Astrocyte (in vitro differentiated cells and primary cell): Measurements from ENCODE around the gene AREG. TPM values are rescaled to one million over a fixed set of nuclear protein-coding genes. Genes with fewer than 3 reads are reported as not detected.

Source experiments
- DNase-seq: peaks from one replicate; pipeline ENCODE4 v3.0.0-alpha.2; 2010; ENCODE audit warnings: low read depth
- FAIRE-seq: peaks from 2 replicates; lab custom pipeline; 2011; peaks lifted over from hg19 to GRCh38; lab: Jason Lieb, UNC
- H2AFZ ChIP-seq: 2 replicates; pipeline ENCODE4 v1.6.0; 2012; ENCODE audit warnings: low read depth, low read length, inconsistent platforms
- H3K27ac ChIP-seq: 2 replicates; pipeline ENCODE4 v1.5.1; 2011; ENCODE audit warnings: low read depth, low read length, inconsistent platforms
- H3K27me3 ChIP-seq: 2 replicates; pipeline ENCODE4 v1.6.0; 2011; ENCODE audit warnings: low read length, inconsistent platforms; ENCODE audit not compliant: insufficient read depth
- H3K36me3 ChIP-seq: 2 replicates; pipeline ENCODE4 v1.5.1; 2011; ENCODE audit warnings: low read length, inconsistent platforms; ENCODE audit not compliant: insufficient read depth
- H3K4me1 ChIP-seq: 2 replicates; pipeline ENCODE4 v1.5.1; 2011; ENCODE audit warnings: low read length, inconsistent platforms; ENCODE audit not compliant: insufficient read depth
- H3K4me2 ChIP-seq: 2 replicates; pipeline ENCODE4 v1.6.0; 2012; ENCODE audit warnings: low read length, inconsistent platforms
- H3K4me3 ChIP-seq: 2 replicates; pipeline ENCODE4 v1.5.1; 2011; ENCODE audit warnings: low read depth, mild to moderate bottlenecking, low read length, inconsistent platforms; ENCODE audit not compliant: insufficient read depth
- H3K79me2 ChIP-seq: 2 replicates; pipeline ENCODE4 v1.6.0; 2012; ENCODE audit warnings: mild to moderate bottlenecking, low read length, inconsistent platforms; ENCODE audit not compliant: insufficient read depth
- H3K9ac ChIP-seq: 2 replicates; pipeline ENCODE4 v1.6.0; 2012; ENCODE audit warnings: mild to moderate bottlenecking, low read length, inconsistent platforms
- H3K9me3 ChIP-seq: 2 replicates; pipeline ENCODE4 v1.5.1; 2012; ENCODE audit warnings: low read depth, mild to moderate bottlenecking, low read length, inconsistent platforms; ENCODE audit not compliant: insufficient read depth
- H4K20me1 ChIP-seq: 2 replicates; pipeline ENCODE4 v1.6.0; 2012; ENCODE audit warnings: low read length, inconsistent platforms; ENCODE audit not compliant: insufficient read depth
- H3K27ac Mint-ChIP-seq: one replicate; pipeline ENCODE4 v1.8.0; 2021; ENCODE audit warnings: mild to moderate bottlenecking, mixed read lengths; ENCODE audit not compliant: unreplicated experiment
- H3K27me3 Mint-ChIP-seq: one replicate; pipeline ENCODE4 v1.8.0; 2021; ENCODE audit warnings: low read depth, mixed read lengths; ENCODE audit not compliant: unreplicated experiment
- H3K36me3 Mint-ChIP-seq: one replicate; pipeline ENCODE4 v1.8.0; 2021; ENCODE audit warnings: low read depth, mixed read lengths; ENCODE audit not compliant: unreplicated experiment
- H3K4me1 Mint-ChIP-seq: one replicate; pipeline ENCODE4 v1.8.0; 2021; ENCODE audit warnings: low read depth, mixed read lengths; ENCODE audit not compliant: unreplicated experiment
- H3K4me3 Mint-ChIP-seq: one replicate; pipeline ENCODE4 v1.8.0; 2021; ENCODE audit warnings: mild to moderate bottlenecking, moderate library complexity, mixed read lengths; ENCODE audit not compliant: unreplicated experiment
- H3K9me3 Mint-ChIP-seq: one replicate; pipeline ENCODE4 v1.8.0; 2021; ENCODE audit warnings: mild to moderate bottlenecking, mixed read lengths; ENCODE audit not compliant: unreplicated experiment
- EZH2 ChIP-seq: IDR thresholded peaks from 2 replicates; pipeline ENCODE4 v1.6.1; 2012; ENCODE audit warnings: mild to moderate bottlenecking, low read length, inconsistent platforms; ENCODE audit not compliant: insufficient read depth
- total RNA-seq: library from RNA; stranded (reverse); gene quantifications from 2 replicates; pipeline ENCODE4 v1.2.1, GENCODE V29; 2021
- TF ChIP-seq, protein P1 (sequence below): IDR thresholded peaks from 2 replicates; pipeline ENCODE4 v1.5.1; 2011; ENCODE audit warnings: low read depth, mild to moderate bottlenecking, inconsistent platforms, low read length, moderate library complexity; ENCODE audit not compliant: insufficient read depth

Gene AREG
- total RNA-seq, 1 donor from 2014 or later = 1.5 TPM

GRCh38 chr4:74471264-74471663, 26.3 kb downstream of the AREG start:
- H3K4me1 Mint-ChIP-seq = peaks cover 26% of the 10 kb centered on the region
- peaks cover 21% of the 10 kb centered on the region for H3K4me1 ChIP-seq
- no peak for FAIRE-seq
- H3K9ac ChIP-seq = no peak overlapping the region
- no peak overlapping the region for H3K4me2 ChIP-seq
- no peaks in the 10 kb centered on the region for H3K9me3 Mint-ChIP-seq
- H3K36me3 ChIP-seq = no peaks in the 10 kb centered on the region
- no peaks in the 10 kb centered on the region for H3K9me3 ChIP-seq
- TF ChIP-seq, protein P1, sequence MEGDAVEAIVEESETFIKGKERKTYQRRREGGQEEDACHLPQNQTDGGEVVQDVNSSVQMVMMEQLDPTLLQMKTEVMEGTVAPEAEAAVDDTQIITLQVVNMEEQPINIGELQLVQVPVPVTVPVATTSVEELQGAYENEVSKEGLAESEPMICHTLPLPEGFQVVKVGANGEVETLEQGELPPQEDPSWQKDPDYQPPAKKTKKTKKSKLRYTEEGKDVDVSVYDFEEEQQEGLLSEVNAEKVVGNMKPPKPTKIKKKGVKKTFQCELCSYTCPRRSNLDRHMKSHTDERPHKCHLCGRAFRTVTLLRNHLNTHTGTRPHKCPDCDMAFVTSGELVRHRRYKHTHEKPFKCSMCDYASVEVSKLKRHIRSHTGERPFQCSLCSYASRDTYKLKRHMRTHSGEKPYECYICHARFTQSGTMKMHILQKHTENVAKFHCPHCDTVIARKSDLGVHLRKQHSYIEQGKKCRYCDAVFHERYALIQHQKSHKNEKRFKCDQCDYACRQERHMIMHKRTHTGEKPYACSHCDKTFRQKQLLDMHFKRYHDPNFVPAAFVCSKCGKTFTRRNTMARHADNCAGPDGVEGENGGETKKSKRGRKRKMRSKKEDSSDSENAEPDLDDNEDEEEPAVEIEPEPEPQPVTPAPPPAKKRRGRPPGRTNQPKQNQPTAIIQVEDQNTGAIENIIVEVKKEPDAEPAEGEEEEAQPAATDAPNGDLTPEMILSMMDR = no peak
- no peak for TF ChIP-seq EZH2
- H4K20me1 ChIP-seq = no peaks in the 10 kb centered on the region
- no peak overlapping the region for H2AFZ ChIP-seq
- H3K27me3 ChIP-seq = no peaks in the 10 kb centered on the region
- no peaks in the 10 kb centered on the region for H3K79me2 ChIP-seq
- H3K27me3 Mint-ChIP-seq = no peaks in the 10 kb centered on the region
- H3K27ac Mint-ChIP-seq = no peak overlapping the region
- no peak overlapping the region for H3K4me3 Mint-ChIP-seq
- no peak for DNase-seq
- no peaks in the 10 kb centered on the region for H3K36me3 Mint-ChIP-seq
- H3K4me3 ChIP-seq = no peak overlapping the region
- H3K27ac ChIP-seq = no peak overlapping the region

GRCh38 chr4:74473155-74473811, 28.3 kb downstream of the AREG start:
- H3K4me1 Mint-ChIP-seq = peaks cover 26% of the 10 kb centered on the region
- no peaks in the 10 kb centered on the region for H3K79me2 ChIP-seq
- no peaks in the 10 kb centered on the region for H4K20me1 ChIP-seq
- H3K9me3 Mint-ChIP-seq = no peaks in the 10 kb centered on the region
- DNase-seq (peak; percentile 84), FAIRE-seq (peak; percentile 87)
- TF ChIP-seq, protein P1 = no peak
- no peak for TF ChIP-seq EZH2
- no peak overlapping the region for H2AFZ ChIP-seq
- no peaks in the 10 kb centered on the region for H3K36me3 Mint-ChIP-seq
- no peaks in the 10 kb centered on the region for H3K9me3 ChIP-seq
- H3K4me1 ChIP-seq = peaks cover 21% of the 10 kb centered on the region
- H3K27ac Mint-ChIP-seq = peak overlapping the region; percentile 55
- peak overlapping the region; percentile 51 for H3K4me2 ChIP-seq
- no peak overlapping the region for H3K9ac ChIP-seq
- no peaks in the 10 kb centered on the region for H3K27me3 ChIP-seq
- H3K27me3 Mint-ChIP-seq = no peaks in the 10 kb centered on the region
- no peaks in the 10 kb centered on the region for H3K36me3 ChIP-seq
- H3K4me3 ChIP-seq = no peak overlapping the region
- H3K4me3 Mint-ChIP-seq = no peak overlapping the region
- H3K27ac ChIP-seq = peak overlapping the region; percentile 57

DNA sequence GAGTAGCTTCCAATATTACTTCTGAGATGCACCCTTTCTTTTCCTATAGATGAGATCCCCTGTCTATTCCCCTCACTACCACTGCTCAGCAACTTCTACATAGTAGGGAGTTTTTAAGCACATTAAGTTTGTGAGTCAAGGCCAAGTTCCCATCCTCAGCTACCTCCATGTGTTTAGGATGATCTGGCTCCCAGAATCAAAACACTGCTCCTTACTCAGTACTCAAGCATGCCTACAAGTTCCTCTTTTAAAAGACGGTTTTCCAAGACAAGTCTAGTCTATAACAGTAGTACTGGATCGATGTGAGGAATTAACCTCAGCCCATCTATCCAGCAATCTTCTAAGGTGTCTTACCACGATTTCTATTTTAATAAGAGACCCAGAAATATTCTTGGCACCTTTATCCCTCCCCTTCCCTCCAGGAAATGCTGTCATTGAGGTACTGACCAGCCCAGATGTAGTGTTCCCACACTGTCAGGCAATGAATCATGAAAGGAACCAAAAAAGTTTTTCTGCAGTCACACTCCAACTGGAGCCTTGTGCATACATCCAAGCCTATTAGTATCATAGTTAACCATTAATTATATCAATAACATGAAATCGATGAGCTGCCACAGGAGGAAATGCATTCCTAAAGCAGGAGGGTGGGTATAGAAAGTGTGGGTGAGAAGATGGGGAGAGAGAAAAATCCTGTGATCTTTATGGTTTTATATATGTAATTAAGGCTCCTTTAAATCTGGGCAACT, 29.6 kb downstream of the AREG start:
- DNase-seq (peak; percentile 51), FAIRE-seq (peak; percentile 49)
- no peak for TF ChIP-seq EZH2
- TF ChIP-seq, protein P1 = no peak
- Mint-ChIP-seq H3K27ac (peak overlapping the region; percentile 66), H3K36me3 (no peaks in the 10 kb centered on the region), H3K27me3 (no peaks in the 10 kb centered on the region), H3K4me3 (no peak overlapping the region), H3K4me1 (peaks cover 26% of the 10 kb centered on the region), H3K9me3 (no peaks in the 10 kb centered on the region)
- Histone ChIP-seq H2AFZ (no peak overlapping the region), H3K36me3 (no peaks in the 10 kb centered on the region), H3K4me2 (peak overlapping the region; percentile 56), H3K9ac (peak overlapping the region; percentile 0), H3K4me3 (no peak overlapping the region), H3K9me3 (no peaks in the 10 kb centered on the region), H3K4me1 (peaks cover 21% of the 10 kb centered on the region), H3K79me2 (no peaks in the 10 kb centered on the region), H3K27ac (peak overlapping the region; percentile 33), H4K20me1 (no peaks in the 10 kb centered on the region), H3K27me3 (no peaks in the 10 kb centered on the region)
